GM19025 (cell line): Measurements from ENCODE around the gene DOCK2.

Experiments used
- ATAC-seq: cut with Tn5 transposase; IDR thresholded peaks from one replicate; pipeline ENCODE4 v1.9.1; 2021; ENCODE audit warnings: mild to moderate bottlenecking, low read depth, moderate library complexity; ENCODE audit not compliant: unreplicated experiment

DOCK2 gene

GRCh38 chr5:169772688-169773087 lies 135.6 kb downstream of the DOCK2 start:
- ATAC-seq = no peak

DNA sequence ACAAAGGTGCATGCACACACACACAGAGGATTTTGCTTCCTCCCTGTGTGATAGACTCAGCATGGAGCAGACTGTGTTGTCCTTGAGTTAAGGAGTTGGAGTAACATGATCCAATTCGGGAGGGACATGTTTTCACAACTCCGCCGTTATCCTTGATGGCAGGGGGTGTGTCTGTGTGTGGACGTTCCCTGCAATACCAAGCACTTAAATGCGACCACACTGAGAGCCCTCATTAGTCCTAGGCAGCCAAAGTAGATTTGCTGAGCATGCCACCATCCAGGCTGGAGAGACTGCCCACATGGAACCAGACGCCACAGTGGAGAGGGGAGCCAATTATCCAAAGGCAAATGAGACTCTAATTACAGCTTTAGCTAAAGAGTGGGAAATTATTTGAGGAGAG lies 140.1 kb downstream of the DOCK2 start:
- no peak for ATAC-seq

- ATAC-seq = peak; percentile 89
Observed at GRCh38 chr5:169778622-169779596, 141.8 kb downstream of the DOCK2 start.

DNA sequence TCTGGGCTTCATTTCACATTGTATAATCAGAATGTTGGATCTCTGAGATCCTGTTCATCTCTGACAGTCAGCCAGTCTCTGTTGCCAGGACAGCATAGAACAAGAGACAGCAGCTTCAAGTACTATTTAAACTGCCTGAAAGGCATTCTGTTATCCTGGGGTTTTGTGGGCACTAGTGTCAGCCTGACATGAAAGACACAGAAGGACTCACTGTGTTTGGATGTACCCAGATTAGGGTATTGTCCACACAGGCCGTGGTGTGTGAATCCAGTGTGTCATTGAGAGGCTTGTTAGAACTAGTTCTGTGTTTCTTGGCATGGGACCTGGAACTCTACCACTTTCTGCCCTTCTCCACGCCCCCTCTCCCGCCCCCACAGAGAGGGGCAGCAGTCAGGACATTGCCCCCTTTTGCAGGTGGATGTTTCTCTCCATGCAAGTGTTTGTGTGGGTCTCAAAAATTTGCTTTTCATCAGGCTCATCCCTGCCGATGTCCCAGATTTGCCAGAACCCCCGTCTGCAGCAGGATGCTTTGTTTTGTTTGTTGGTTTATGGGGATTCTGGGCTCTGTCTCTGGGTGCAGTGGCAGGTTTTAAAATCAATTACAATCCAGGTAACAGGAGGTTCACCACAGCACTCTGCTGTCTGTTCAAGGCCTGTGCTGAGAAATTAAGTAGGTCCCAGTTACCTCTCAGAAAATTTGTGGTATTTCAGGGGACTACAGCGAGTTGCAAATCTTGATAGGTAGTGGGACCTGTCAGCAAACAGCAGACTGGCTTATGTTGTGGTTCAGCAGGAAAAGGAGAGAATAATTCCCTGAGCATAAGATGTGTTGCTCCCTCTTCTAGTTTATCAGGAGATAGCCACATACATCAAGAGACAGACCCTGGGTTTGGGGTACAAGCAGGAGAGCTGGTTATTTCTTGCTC lies 144.6 kb downstream of the DOCK2 start:
- no peak for ATAC-seq

DNA sequence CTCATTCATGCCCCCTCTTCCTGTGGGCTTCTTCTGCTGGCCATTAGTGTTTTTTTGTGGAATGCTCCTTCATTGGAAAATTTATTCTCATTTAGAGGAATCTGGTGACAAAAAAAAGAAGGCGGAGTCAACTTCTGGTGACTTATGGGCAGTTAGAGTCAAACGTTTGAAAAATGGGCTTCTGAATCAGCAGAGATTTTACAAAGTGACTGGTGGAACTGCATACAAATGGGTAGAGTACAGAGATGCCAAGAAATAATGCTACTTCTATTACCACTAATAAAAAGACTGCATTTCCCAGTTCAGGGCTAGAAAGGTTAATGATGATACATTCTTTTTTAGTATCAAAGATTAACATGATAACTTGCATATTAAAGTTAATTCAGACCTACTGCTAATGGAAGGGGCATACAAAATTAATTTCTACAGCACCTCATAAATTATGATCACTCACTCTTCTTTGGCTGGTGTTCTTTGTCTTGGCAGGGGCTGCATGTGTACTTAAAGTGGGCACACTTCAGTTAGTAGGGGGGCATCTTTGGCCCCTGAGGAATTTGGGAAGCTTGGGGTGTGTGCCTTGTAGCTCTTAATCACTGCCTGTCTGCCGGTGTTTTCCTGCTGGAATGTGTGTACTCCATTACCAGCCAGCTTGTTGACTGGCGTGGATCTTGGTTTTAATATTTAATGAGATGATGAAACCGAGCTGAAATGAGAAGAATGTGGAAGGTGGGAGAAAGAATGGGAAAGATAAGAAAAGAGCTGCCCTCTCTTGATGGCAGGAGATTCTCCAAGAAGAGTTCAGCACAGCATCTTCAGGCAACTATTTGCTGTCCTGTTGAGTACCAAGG lies 148.9 kb downstream of the DOCK2 start:
- ATAC-seq = no peak

GRCh38 chr5:169788168-169788567 lies 151.1 kb downstream of the DOCK2 start:
- no peak for ATAC-seq

GRCh38 chr5:169789417-169789940 lies 152.4 kb downstream of the DOCK2 start:
- no peak for ATAC-seq

DNA sequence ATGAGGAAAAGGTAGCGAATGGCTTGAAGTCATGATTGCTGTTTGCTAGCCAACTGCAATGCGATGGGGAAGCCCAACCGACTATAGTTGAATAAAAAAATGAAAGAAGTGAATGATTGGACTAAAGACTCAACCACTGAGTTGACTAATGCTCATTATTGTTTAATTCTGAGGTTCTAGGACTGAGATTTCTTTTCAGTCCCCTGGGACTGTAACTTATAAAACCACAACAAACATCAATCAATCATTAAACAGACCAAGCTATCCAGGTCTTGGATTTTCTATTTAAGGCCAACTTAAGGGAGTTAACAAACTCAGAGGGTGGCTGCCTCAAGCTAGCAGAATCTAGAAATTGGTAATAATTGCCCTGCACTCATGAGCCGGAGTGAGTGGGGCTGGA lies 154.2 kb downstream of the DOCK2 start:
- no peak for ATAC-seq

DNA sequence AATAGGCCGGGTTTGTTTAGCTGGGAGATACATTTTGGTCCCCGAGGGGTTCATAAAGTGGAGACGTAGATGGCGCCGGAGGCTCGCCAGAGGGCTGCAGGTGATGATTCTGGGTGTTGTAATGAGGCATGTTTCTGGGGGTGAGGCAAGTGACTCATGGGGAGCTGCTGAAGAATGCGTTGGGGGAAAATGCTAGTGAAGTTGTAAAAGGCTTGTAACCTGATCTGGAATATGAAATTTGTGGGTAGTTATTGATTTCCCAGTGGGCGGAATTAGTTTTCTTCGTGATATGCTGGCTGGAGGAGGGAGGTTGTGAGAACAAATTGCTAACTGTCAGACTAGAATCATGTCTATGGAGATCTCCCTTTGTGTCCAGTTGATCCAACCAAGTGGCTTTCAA lies 158.3 kb downstream of the DOCK2 start:
- no peak for ATAC-seq

DNA sequence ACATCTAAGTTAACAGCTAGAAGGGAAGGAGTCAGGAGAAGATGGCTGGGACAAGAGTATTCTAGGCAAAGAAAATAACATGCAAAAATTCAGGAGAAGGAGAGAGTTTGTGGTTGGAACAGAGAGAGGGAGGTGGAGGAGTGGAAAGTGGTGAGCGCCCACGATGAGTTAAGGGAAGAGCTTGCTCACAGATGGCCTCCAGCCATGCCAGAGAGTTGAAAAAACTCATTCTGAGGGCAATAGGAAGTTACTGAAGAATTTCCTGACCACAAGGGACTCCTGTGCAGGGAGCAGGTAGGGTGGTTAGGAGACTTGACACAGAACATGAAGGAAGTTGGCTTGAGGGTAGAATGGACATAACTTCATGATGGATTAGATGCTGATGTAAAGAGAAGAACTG lies 159.7 kb downstream of the DOCK2 start:
- ATAC-seq = no peak

DNA sequence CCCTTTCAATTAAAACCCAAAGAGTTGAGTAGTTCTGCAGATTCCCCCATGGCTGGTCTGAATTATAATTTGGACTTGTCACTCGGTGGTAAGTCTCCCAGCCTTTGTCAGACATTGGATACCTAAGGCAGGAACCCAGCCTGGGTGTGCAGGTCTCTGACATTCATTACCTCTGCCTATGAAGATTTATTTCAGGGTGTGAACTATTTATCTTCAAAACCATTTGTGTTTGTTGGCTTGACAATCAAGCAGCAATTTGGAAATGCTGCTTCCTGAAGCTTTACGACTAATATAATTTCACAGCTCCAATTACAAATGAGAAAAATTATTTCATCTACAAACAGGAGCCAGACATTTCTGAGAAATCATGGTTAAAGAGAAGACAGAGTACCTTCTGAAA lies 160.5 kb downstream of the DOCK2 start:
- ATAC-seq = no peak

DNA sequence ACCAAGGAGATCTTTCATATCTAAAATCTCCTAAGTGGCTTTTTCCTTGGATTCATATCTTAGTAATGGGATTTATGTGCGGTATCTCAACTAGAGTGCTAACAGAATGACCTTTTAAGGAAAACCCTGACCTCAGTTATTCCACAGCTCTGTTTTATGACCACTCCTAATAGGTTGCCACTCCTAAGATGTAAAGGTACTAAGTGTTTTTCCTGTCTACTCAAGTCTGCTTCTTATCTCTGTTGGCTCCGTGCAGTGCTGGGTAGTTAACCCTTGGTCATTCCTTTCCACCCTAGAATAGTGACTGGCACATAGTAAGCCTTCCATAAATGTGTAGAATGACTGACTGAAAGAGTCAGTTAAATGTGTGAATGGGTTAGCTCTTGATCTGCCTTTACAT lies 161.4 kb downstream of the DOCK2 start:
- no peak for ATAC-seq

DNA sequence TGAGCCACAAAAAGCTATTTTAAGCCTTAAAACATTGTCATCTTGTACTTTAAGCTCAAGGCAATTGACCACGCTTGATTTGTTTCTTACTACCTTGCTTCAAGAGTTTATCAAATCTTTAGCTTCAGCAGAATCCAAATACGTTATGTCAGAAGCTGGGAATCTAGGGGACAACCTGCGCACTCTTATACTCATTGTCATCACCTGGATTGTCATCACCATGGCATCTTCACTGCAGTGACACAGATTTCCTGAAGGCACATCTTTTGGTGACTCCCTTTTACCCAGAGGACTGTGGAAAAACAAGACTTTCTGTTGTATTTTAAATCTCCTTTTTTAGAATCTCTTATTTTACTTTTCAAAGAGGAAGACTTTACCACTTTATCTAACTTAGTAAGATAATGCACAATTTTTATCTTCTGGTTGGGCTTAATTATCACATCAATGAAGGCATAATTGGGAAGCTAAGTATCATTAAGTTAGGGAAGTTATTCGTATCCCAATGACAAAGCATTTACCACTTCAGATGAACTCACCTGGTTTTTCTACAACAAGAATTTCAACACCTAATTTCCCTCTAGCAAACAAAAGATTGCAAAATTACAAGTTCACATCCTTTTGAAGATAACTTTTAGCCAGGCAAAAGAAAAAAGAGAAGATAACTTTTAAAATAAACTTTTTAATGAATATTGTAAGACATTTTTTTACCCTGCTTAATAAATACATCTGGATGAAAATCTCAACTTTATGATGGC lies 162.0 kb downstream of the DOCK2 start:
- no peak for ATAC-seq

DNA sequence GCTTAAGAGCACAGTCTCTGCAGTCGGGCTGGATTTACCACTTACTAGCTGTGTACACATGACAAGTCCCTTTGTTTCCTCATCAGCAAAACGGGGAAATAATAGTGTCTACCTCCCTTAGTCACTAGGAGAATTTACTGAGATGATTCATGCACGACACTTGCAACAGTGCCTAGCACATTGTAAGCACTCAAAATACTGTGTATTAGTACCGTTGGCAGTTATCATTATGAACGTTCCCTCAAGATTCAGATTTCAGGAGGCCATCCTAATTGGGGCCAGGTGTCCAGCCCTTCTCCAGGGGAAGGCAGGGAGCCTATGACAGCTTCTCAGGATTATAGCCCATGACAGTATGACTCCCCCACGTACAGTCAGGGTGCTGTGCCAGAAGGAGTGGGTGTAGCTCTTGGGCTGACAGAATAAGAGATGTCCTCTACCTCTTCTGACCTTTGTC lies 164.3 kb downstream of the DOCK2 start:
- no peak for ATAC-seq

- no peak for ATAC-seq
Observed at GRCh38 chr5:169801781-169802180, 164.7 kb downstream of the DOCK2 start.

DNA sequence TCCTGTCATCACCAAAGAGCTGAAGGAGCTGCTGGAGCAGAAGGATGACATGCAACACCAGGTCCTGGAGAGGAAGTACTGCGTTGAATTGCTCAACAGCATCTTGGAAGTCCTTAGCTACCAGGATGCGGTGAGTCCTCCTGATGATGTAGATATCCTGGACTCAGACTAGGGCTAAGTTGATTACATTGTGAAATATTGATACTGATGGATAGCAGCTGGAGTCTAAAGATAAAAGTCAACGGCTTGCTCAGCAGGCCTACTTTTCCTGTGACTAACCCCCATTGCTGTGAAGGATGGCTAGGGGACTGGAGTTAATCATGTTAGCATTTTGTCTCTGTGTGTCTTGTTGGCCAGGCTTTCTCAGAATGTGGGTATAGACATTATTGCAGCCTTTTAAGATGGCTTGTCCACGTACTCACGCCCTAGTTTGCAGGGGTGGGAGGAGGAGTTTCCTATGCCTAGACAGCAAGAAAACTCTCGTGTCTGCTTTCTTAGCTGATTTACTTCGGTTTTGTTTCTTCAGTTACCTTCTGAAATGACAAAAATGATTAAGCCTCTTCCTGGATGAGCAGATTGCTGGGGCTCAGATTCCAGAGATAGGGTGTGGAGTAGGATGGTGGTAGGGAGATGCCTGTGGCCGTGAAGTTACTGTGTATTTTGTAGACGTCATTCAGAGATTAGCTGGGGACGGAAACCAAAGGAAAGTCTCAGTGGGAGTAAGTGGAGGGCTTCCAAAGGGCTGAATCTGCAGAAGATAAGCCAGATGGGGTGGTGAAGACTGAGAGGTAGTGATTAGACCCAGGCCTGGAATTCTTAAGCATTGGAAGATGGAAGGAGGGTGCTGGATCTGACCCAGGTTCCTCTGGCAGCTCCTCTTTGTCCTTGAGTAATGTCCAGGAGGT lies 166.3 kb downstream of the DOCK2 start:
- ATAC-seq = no peak

DNA sequence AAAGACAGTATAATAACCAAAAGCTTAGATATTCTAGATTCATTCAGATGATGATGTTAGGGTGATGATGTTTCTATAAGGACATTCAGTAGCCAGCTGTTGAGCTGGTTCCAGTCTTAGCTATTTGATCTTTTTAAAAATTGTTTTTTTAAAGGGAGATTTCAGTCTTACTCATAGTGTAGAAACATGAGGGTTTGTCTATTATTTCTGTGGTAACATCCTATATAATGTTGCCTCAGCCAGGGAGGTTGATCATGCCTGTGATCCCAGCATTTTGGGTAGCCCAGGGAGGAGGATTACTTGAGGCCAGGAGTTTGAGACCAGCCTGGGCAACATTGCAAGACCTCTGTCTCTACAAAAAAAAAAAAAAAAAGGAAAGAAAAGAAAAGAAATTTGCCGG lies 167.8 kb downstream of the DOCK2 start:
- ATAC-seq = no peak

DNA sequence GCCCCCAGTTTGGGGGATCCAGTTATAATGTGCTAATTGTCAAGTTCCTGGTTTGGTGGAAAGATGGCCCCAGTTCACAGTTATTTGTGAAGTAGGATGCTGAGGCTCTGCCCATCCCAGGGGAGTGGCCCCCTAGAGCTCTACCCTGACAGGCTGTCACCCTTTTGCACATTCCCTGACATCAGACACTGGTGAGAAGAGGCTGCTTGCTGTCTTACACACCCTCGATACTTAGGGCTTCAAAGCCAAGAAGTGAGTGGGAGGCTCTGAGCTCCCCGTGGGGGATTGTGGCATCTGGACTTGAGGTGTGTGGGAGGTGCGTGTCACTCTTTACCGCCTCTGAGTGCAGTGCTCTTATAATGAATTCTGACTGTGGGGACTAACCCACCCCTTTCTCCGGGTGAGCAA lies 168.5 kb downstream of the DOCK2 start:
- ATAC-seq = peak; percentile 81
